Transverse colon (tissue), 3 donors: ENCODE results near the gene AP1M1.

Experiments
- POLR2A ChIP-seq: fragments of 450-650 bp; IDR thresholded peaks from one replicate; pipeline ENCODE4 v1.6.1; 2016; ENCODE audit warnings: antibody characterized with exemption, mild to moderate bottlenecking, moderate library complexity
- TF ChIP-seq, protein P1 (sequence below), 5 experiments: fragments of 200-600 bp in 3 of 5; fragments of 450-650 bp in 2 of 5; sonication (generic) in 3 of 5; IDR thresholded peaks; 1 replicate in 2 of 5; 2 replicates in 3 of 5; pipeline ENCODE4 v1.5.1; 2016 to 2017; ENCODE audit warnings: antibody characterized with exemption in 5 of 5, inconsistent platforms in 3 of 5, mild to moderate bottlenecking in 2 of 5, moderate library complexity in 1 of 5

DNA sequence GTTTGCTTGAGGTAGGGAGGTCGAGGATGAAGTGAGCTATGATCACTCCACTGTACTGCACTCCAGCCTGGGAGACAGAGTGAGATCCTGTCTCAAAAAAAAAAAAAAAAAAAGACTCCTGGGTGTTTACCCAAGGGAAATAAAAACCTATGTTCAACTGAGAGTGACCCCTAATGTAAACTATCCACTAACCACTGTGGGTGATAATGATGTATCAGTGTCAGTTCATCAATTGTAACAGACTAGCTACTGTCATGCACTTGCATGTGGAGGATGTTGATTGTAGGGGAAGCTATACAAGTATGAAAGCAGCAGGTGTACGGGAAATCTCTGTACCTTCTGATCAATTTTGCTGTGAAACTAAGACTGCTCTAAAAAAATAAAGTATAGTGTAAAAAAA, 21.8 kb upstream of the AP1M1 start:
- no peak for TF ChIP-seq POLR2A
- TF ChIP-seq, protein P1, sequence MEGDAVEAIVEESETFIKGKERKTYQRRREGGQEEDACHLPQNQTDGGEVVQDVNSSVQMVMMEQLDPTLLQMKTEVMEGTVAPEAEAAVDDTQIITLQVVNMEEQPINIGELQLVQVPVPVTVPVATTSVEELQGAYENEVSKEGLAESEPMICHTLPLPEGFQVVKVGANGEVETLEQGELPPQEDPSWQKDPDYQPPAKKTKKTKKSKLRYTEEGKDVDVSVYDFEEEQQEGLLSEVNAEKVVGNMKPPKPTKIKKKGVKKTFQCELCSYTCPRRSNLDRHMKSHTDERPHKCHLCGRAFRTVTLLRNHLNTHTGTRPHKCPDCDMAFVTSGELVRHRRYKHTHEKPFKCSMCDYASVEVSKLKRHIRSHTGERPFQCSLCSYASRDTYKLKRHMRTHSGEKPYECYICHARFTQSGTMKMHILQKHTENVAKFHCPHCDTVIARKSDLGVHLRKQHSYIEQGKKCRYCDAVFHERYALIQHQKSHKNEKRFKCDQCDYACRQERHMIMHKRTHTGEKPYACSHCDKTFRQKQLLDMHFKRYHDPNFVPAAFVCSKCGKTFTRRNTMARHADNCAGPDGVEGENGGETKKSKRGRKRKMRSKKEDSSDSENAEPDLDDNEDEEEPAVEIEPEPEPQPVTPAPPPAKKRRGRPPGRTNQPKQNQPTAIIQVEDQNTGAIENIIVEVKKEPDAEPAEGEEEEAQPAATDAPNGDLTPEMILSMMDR (IDR thresholded peaks at IDR 0.05): no peak
